ENCODE results near the gene LMOD3.

LMOD3 gene

DNA sequence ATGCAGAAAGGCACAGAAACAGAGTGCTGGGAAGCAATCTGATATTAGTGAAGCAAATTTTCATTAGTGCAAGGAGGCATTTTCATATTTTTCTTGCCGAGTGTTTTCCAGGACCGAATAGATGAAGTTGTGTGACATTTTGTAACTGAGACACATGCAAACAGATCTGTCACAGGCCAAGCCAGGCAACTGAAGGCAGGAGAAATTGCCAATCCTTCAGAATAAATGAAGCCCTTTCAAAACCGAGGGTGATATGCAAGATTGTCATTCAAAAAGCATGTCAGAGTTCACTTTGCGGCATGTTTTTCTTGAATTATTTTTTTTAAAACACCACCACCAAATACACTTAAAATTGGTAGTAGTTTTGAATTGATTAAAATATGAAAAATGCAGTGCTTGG lies 6.2 kb downstream of the LMOD3 start:
- no peaks in the 10 kb centered on the region for H3K9me3 ChIP-seq (ENCODE audit: control insufficient read depth, insufficient read depth, low read length)

GRCh38 chr3:69115731-69116130 lies 6.7 kb downstream of the LMOD3 start:
- Histone ChIP-seq H3K4me1 (ENCODE audit: insufficient read depth, low read length) (peaks cover 6% of the 10 kb centered on the region), H3K9ac (ENCODE audit: low read depth, low read length) (no peak overlapping the region), H3K36me3 (ENCODE audit: insufficient read depth, low read length) (no peaks in the 10 kb centered on the region), H3K9me3 (ENCODE audit: control insufficient read depth, insufficient read depth, low read length) (no peaks in the 10 kb centered on the region)

More for the DNA sequence above, 6.2 kb downstream of the LMOD3 start:
- no peak overlapping the region for H3K9ac ChIP-seq (ENCODE audit: low read depth, low read length)
- H3K4me1 ChIP-seq (ENCODE audit: insufficient read depth, low read length) = peaks cover 2% of the 10 kb centered on the region
- no peaks in the 10 kb centered on the region for H3K36me3 ChIP-seq (ENCODE audit: insufficient read depth, low read length)

- H3K9ac ChIP-seq (ENCODE audit: low read depth, low read length) = no peak overlapping the region
- peaks cover 6% of the 10 kb centered on the region for H3K4me1 ChIP-seq (ENCODE audit: insufficient read depth, low read length)
- no peaks in the 10 kb centered on the region for H3K9me3 ChIP-seq (ENCODE audit: control insufficient read depth, insufficient read depth, low read length)
- H3K36me3 ChIP-seq (ENCODE audit: insufficient read depth, low read length) = no peaks in the 10 kb centered on the region
These were observed 8.9 kb downstream of the LMOD3 start for GRCh38 chr3:69113536-69113935.

DNA sequence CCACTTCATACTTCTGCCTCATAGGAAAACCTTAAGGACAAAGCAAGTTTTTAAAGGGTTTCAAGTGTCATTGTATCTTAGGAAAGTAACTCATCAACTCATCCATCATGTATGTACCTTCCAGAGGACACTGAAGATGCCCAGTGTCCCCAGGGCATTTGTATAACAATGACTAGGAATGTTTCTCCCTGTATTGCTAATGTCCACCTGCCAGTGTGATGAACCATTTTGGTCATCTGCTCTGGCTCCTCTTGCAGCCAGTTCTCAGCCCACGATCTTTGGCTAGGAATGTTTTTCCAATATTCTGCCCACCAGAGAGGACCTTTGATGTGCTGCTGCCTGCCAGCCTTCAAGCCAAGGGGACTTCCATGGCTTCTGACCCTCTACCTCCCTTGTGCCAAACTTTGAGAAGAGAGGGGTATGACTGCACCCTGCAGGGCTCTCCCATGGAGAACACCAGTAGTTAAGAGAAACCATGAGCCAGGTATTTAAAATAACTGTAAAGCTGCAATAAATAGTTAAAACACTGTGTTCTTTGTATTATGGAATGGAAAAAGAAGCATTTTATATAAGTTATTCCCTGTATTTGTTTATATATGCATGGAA lies 11.4 kb downstream of the LMOD3 start:
- H3K9ac ChIP-seq (ENCODE audit: low read depth, low read length) = no peak overlapping the region
- H3K4me1 ChIP-seq (ENCODE audit: insufficient read depth, low read length) = peaks cover 6% of the 10 kb centered on the region
- H3K9me3 ChIP-seq (ENCODE audit: control insufficient read depth, insufficient read depth, low read length) = no peaks in the 10 kb centered on the region

GRCh38 chr3:69108811-69109210 lies 13.6 kb downstream of the LMOD3 start:
- Histone ChIP-seq H3K4me1 (ENCODE audit: insufficient read depth, low read length) (peaks cover 6% of the 10 kb centered on the region), H3K9ac (ENCODE audit: low read depth, low read length) (no peak overlapping the region), H3K36me3 (ENCODE audit: insufficient read depth, low read length) (no peaks in the 10 kb centered on the region; the same call in 1 of the 2 replicates), H3K9me3 (ENCODE audit: control insufficient read depth, insufficient read depth, low read length) (no peaks in the 10 kb centered on the region)

More for the DNA sequence above, 11.4 kb downstream of the LMOD3 start:
- H3K36me3 ChIP-seq (ENCODE audit: insufficient read depth, low read length) = no peaks in the 10 kb centered on the region

DNA sequence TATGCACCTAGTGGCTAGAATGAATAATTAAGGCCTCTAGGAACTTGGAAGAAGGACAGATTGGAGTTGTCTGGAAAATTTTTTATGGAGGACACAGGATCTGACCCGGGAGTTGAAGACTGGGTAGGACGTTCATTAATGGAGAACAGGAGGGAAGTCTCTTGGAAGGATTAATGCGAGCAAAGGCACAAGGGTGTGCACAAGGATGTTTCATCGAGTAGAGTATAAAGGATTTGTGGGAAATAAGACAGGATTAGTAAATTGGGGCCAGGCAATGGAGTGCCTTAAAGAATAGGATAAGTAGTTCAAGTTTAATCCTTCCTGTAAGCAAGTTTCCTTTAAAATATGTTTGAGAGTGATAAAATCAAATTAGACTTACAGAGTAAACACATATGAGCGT lies 14.6 kb downstream of the LMOD3 start:
- Histone ChIP-seq H3K9me3 (ENCODE audit: control insufficient read depth, insufficient read depth, low read length) (no peaks in the 10 kb centered on the region), H3K4me1 (ENCODE audit: insufficient read depth, low read length) (peaks cover 6% of the 10 kb centered on the region), H3K36me3 (ENCODE audit: insufficient read depth, low read length) (no peaks in the 10 kb centered on the region; the same call in 1 of the 2 replicates), H3K9ac (ENCODE audit: low read depth, low read length) (no peak overlapping the region)

DNA sequence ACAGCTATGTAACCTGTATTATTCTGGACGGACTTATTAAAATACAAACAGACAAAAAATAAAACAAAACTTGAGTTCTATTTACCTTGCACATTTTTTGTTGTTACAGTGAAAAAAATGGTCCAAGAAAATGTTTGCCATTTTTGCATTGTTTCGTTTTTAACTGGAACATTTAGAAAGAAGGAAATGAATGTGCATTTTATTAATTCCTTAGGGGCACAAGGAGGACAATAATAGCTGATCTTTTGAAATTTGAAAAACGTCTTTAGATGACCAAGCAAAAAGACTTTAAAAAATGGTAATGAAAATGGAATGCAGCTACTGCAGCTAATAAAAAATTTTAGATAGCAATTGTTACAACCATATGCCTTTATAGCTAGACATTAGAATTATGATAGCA lies 17.1 kb downstream of the LMOD3 start:
- Histone ChIP-seq H3K9me3 (ENCODE audit: control insufficient read depth, insufficient read depth, low read length) (no peaks in the 10 kb centered on the region), H3K4me1 (ENCODE audit: insufficient read depth, low read length) (no peaks in the 10 kb centered on the region), H3K9ac (ENCODE audit: low read depth, low read length) (no peak overlapping the region), H3K36me3 (ENCODE audit: insufficient read depth, low read length) (no peaks in the 10 kb centered on the region; the same call in 1 of the 2 replicates)

- no peaks in the 10 kb centered on the region; the same call in 1 of the 2 replicates for H3K36me3 ChIP-seq (ENCODE audit: insufficient read depth, low read length)
- no peaks in the 10 kb centered on the region for H3K9me3 ChIP-seq (ENCODE audit: control insufficient read depth, insufficient read depth, low read length)
- no peak overlapping the region for H3K9ac ChIP-seq (ENCODE audit: low read depth, low read length)
- H3K4me1 ChIP-seq (ENCODE audit: insufficient read depth, low read length) = no peaks in the 10 kb centered on the region
These were observed 17.8 kb downstream of the LMOD3 start for GRCh38 chr3:69104586-69104985.

GRCh38 chr3:69103123-69103522 lies 19.3 kb downstream of the LMOD3 start:
- Histone ChIP-seq H3K4me1 (ENCODE audit: insufficient read depth, low read length) (no peaks in the 10 kb centered on the region), H3K9me3 (ENCODE audit: control insufficient read depth, insufficient read depth, low read length) (no peaks in the 10 kb centered on the region), H3K9ac (ENCODE audit: low read depth, low read length) (no peak overlapping the region), H3K36me3 (ENCODE audit: insufficient read depth, low read length) (no peaks in the 10 kb centered on the region; the same call in 1 of the 2 replicates)

GRCh38 chr3:69102384-69102783 lies 20.0 kb downstream of the LMOD3 start:
- Histone ChIP-seq H3K36me3 (ENCODE audit: insufficient read depth, low read length) (no peaks in the 10 kb centered on the region; the same call in 1 of the 2 replicates), H3K4me1 (ENCODE audit: insufficient read depth, low read length) (no peaks in the 10 kb centered on the region), H3K9me3 (ENCODE audit: control insufficient read depth, insufficient read depth, low read length) (no peaks in the 10 kb centered on the region), H3K9ac (ENCODE audit: low read depth, low read length) (no peak overlapping the region)

DNA sequence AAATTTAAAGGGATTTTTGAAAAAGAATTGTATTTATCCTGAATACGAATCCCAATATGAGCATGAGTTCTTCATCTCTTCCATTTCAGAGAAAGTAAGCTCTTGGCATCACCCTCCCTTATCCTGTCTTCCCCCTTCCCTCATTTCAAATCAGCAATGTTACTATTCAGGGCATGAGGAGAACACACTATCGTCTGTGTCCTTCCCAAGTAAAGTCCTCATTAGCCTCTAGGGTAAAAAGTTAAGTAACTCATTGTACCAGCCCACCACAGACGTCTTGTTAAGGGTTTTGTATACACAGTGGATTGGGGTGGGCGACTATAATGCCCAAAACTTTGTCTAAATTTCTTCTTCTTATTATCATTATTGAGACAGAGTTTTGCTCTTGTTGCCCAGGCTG lies 22.8 kb downstream of the LMOD3 start:
- H3K4me1 ChIP-seq (ENCODE audit: insufficient read depth, low read length) = peaks cover 7% of the 10 kb centered on the region
- no peak overlapping the region for H3K9ac ChIP-seq (ENCODE audit: low read depth, low read length)
- no peaks in the 10 kb centered on the region; the same call in 1 of the 2 replicates for H3K36me3 ChIP-seq (ENCODE audit: insufficient read depth, low read length)
- no peaks in the 10 kb centered on the region for H3K9me3 ChIP-seq (ENCODE audit: control insufficient read depth, insufficient read depth, low read length)

- H3K36me3 ChIP-seq (ENCODE audit: insufficient read depth, low read length) = no peaks in the 10 kb centered on the region; the same call in 1 of the 2 replicates
- no peak overlapping the region for H3K9ac ChIP-seq (ENCODE audit: low read depth, low read length)
- H3K9me3 ChIP-seq (ENCODE audit: control insufficient read depth, insufficient read depth, low read length) = no peaks in the 10 kb centered on the region
- H3K4me1 ChIP-seq (ENCODE audit: insufficient read depth, low read length) = peaks cover 17% of the 10 kb centered on the region
These were observed 24.8 kb downstream of the LMOD3 start for GRCh38 chr3:69097407-69098086.

GRCh38 chr3:69096299-69096698 lies 26.1 kb downstream of the LMOD3 start:
- Histone ChIP-seq H3K4me1 (ENCODE audit: insufficient read depth, low read length) (peaks cover 28% of the 10 kb centered on the region), H3K36me3 (ENCODE audit: insufficient read depth, low read length) (no peaks in the 10 kb centered on the region; the same call in 1 of the 2 replicates), H3K9me3 (ENCODE audit: control insufficient read depth, insufficient read depth, low read length) (no peaks in the 10 kb centered on the region), H3K9ac (ENCODE audit: low read depth, low read length) (no peak overlapping the region)

DNA sequence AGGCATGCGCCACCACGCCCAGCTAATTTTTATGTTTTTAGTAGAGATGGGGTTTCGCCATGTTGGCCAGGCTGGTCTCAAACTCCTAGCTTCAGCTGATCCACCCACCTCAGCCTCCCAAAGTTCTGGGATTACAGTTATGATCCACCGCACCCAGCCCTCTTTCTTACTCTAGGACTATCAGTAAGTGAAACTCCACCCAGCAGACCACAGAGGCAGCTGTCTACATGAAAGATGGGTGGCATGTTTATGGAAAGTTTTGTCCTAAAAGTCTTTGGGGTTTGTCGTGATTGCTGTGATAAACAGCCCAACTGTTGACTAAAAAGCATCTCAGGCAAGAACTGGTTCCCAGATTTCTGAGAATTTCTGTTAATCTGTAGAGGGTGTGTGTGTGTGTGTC lies 26.8 kb downstream of the LMOD3 start:
- peaks cover 28% of the 10 kb centered on the region for H3K4me1 ChIP-seq (ENCODE audit: insufficient read depth, low read length)
- H3K36me3 ChIP-seq (ENCODE audit: insufficient read depth, low read length) = no peaks in the 10 kb centered on the region; the same call in 1 of the 2 replicates
- no peaks in the 10 kb centered on the region for H3K9me3 ChIP-seq (ENCODE audit: control insufficient read depth, insufficient read depth, low read length)
- no peak overlapping the region for H3K9ac ChIP-seq (ENCODE audit: low read depth, low read length)

Data from ES-I3 (cell line).